HG02870 (cell line): ENCODE results near the gene IGSF3.
"Not testable (repeated sequence)": the region's sequence is repeated elsewhere in the genome, so short reads cannot be mapped to it uniquely, and the experiment has no call there.

Source experiments
- ATAC-seq: cut with Tn5 transposase; IDR thresholded peaks from one replicate; pipeline ENCODE4 v1.9.1; 2021; ENCODE audit warnings: mild to moderate bottlenecking, moderate library complexity; ENCODE audit not compliant: unreplicated experiment

IGSF3 gene

DNA sequence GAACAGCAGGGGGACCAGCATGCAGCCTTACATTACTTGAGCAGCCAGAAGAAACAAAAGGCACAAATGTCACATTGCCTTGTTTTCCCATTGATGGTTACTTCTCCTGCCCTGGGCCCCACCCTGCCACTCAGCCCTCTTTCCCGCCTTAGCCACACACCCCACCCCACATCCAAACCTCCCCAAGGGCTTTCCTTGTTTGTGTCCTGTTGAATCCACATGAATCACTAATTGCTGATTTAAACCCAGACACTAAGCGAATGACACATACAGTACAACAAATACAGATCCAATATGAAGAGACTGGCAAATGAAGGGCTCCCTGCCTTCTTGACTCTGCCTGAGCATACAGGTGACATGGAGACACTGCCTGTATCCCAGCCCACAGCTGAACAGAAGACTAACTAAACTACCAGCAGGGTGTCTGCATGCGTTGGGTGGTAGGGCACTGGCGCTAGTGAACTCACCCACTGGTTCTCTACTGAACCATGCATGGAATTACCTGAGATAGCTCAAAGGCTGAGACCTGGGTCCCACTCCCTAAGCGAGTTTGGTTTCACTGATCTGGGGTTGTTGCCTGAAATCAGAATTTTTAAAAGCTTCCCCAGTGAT lies 3.1 kb downstream of the IGSF3 start:
- no peak for ATAC-seq

- ATAC-seq, result no peak
Measured at GRCh38 chr1:116663821-116664220, 3.7 kb downstream of the IGSF3 start.

DNA sequence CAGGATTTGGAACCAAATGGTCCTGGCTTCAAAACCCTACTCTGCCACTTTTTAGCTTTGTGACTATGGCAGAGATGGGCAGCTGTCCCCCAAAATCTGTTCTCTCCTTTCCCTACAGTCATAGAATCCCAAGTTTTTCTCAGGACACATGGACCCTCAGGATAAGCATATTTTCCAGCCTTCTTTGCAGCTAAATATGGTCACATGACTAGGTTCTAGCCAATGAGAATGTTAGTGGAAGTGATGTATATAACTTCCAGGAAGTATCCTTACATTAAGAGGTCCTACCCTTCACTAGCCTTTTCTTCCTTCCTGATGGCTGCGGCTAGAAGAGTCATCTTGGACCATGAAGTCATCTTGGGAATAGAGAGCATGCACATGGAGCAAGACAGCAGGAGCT lies 5.9 kb downstream of the IGSF3 start:
- ATAC-seq, result no peak

- ATAC-seq, result not testable (repeated sequence)
Measured at GRCh38 chr1:116658645-116659044, 8.9 kb downstream of the IGSF3 start.

DNA sequence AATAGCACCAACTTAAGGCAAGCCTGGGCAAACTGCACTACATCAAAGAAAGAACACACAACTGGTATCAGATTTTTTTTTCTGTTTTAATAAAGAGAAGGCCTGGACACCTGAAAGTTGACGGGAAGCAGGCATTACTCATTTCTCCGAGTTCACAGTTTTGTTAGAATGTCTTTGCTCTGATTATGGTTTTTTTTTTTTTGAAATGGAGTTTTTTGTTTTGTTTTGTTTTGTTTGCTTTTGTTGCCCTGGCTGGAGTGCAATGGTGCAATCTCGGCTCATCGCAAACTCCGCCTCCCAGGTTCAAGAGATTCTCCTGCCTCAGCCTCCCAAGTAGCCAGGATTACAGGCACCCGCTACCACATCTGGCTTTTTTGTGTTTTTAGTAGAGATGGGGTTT lies 9.7 kb downstream of the IGSF3 start:
- ATAC-seq, result not testable (repeated sequence)

DNA sequence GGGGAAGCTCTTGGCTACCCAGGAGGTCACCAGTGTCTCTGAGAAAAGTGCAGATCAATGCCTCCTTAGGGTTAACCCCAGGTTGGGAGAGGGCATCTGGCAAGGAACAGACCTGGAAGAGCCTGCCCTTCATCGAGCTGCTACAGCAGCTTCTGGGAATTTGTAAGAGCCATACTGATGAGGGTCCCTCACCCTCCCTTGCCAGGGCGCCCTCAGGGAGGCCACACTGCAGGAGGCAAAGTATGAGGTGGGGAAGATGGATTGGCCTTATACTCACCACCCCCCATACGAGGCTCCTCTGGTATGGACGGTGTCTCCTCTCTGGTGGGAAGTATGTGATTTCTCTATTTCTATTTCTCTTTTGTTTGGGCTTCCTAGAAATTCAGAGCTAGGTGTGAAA lies 13.2 kb downstream of the IGSF3 start:
- ATAC-seq, result no peak

DNA sequence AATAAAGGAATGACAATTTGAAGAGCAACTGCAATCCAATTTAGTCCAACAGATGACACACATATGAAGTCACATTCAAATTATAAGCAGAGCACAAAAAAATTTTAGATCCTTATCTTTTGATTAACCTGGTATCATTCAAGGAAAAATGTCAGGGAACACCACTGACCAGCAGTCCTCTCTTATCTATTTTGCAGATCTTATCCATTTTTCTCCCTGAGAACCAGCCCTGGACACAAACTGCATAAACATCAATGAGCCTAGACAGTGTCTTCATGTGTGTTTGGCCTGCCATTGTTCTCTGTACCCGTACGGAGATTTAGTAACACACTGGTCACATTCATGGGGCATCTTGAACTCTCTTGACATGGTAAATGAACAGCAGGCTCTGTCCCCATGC lies 14.9 kb downstream of the IGSF3 start:
- not testable (repeated sequence) for ATAC-seq

- not testable (repeated sequence) for ATAC-seq
Measured at GRCh38 chr1:116650781-116651180, 16.8 kb downstream of the IGSF3 start.

- not testable (repeated sequence) for ATAC-seq
Measured at GRCh38 chr1:116649041-116649440, 18.5 kb downstream of the IGSF3 start.

DNA sequence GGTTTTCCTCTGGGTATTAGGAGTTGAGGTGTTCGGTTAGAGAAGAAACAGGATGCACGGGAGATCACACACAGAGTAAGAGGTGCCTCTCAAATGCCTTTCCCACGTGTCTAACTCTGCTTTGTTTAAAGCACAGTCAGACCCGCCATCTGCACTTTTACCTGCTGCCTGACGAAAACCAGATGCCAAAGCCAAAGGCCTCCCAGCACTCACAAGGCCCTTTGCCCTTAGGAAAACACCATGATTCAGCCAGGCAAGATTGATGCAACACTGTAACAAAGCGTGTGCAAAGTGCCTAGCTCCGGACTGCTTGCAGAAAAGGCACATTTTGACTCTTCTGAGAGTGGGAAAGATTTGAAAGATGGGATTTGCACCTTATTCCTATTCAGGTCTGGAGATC lies 19.2 kb downstream of the IGSF3 start:
- ATAC-seq, result not testable (repeated sequence)

DNA sequence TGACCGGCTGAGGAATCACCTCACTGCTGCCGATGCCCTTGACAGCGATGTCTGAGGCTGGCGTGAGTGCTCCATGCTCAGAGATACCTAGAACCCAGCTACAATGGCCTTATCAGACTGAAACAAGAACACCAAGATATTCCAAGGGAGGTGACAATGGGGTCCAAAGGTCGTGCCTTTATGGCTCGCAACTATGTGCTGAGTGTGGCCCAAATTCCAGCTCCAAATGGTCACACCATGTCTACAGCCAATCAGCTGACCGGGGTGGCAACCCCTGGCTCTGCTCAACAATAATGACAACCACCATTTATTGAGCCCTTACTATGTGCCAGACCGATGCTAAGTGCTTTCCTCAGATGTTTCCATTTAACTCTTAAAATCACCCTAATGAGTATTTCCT lies 20.3 kb downstream of the IGSF3 start:
- ATAC-seq, result not testable (repeated sequence)

- not testable (repeated sequence) for ATAC-seq
Measured at GRCh38 chr1:116646673-116647170, 20.8 kb downstream of the IGSF3 start.

GRCh38 chr1:116645802-116646672 lies 21.5 kb downstream of the IGSF3 start:
- not testable (repeated sequence) for ATAC-seq

DNA sequence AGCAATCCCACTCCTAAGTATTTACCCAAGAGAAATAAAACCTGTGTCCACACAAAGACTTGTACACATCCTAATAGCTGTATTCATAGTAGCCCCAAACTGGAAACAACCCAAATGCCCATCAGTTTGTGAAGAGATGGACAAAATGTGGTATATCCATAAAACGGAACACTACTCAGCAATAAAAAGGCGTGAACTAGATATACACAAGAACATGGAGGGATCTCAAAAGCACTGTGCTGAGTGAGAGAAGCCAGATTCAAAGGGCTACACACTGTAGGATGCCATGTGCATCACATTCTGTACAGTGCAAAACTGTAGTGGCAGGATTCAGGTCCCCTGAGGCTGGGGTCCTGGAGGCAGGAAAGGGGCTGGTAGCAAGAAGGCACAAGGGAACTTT lies 22.5 kb downstream of the IGSF3 start:
- not testable (repeated sequence) for ATAC-seq

- ATAC-seq, result not testable (repeated sequence)
Measured at GRCh38 chr1:116644096-116644495, 23.4 kb downstream of the IGSF3 start.

- ATAC-seq, result not testable (repeated sequence)
Measured at GRCh38 chr1:116643281-116643751, 24.2 kb downstream of the IGSF3 start.

GRCh38 chr1:116642311-116643280 lies 24.9 kb downstream of the IGSF3 start:
- ATAC-seq, result not testable (repeated sequence)

GRCh38 chr1:116637583-116637982 lies 29.9 kb downstream of the IGSF3 start:
- not testable (repeated sequence) for ATAC-seq

- not testable (repeated sequence) for ATAC-seq
Measured at GRCh38 chr1:116636584-116636983, 30.9 kb downstream of the IGSF3 start.

DNA sequence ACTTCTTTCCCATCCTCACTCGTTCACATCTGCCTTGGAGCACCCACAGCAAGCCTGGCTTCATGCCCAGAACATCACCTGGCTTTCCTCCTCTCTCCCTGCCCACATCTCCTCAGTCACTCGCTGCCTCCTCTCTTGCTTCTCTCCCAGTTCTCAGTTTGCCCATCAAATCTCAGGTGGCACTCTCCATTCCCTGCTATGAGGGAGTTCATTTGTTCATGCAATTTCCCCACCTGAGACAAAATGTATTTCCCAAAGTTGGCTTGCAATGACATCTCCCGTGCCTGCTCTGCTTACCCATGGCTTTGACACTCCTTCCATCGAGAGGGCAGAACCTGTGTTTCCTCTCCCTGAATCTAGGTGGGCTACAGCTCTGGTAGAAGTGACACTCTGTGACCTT lies 33.1 kb downstream of the IGSF3 start:
- not testable (repeated sequence) for ATAC-seq
